HCT116 (cell line): Measurements from ENCODE around the gene GLI3. TPM values are rescaled to one million over a fixed set of nuclear protein-coding genes. Genes with fewer than 3 reads are reported as not detected.

Source experiments
- ATAC-seq: fragments of 200-7000 bp; cut with Tn5 transposase; 2 replicates; pipeline ENCODE4 v1.9.1; 2020; ENCODE audit warnings: mild to moderate bottlenecking, moderate library complexity
- BruUV-seq: library from RNA; stranded (reverse); fragments of 400-500 nt; replicated peaks from 2 replicates; lab custom pipeline; 2021; lab: Mats Ljungman, UMichigan
- CTCF ChIA-PET: fragments of 300-600 bp; sonication (Branson Sonifier 250); formaldehyde crosslinking; loops from one replicate; lab custom pipeline; 2021; ENCODE audit warnings: antibody characterized with exemption; lab: Charles Lee
- POLR2A ChIA-PET: fragments of 300-600, 350-600 bp; sonication (Branson Sonifier 250); formaldehyde crosslinking; loops from one replicate; lab custom pipeline; 2021; ENCODE audit warnings: antibody characterized with exemption; lab: Charles Lee
- RAD21 ChIA-PET, 2 experiments: fragments of 300-600 bp; sonication (Branson Sonifier 250); formaldehyde crosslinking; loops; one replicate each; lab custom pipeline; 2023; ENCODE audit warnings: low total read pairs in 2 of 2; ENCODE audit not compliant: uncharacterized antibody in 2 of 2, unreplicated experiment in 2 of 2, low non-redundant PET in 1 of 2; lab: Charles Lee
- DNase-seq: peaks from one replicate; pipeline ENCODE4 v3.0.0-alpha.2; 2010; ENCODE audit warnings: low read depth, low spot score
- H2AFZ ChIP-seq: fragments of 200-600 bp; shearing (Covaris generic), sonication (generic); 2 replicates; pipeline ENCODE4 v1.6.1; 2017; ENCODE audit warnings: low read depth, mixed run types, mixed read lengths, antibody characterized with exemption, low read length; ENCODE audit not compliant: poor library complexity, severe bottlenecking
- H3K27ac ChIP-seq: 2 replicates; pipeline ENCODE4 v1.5.1; 2012; ENCODE audit warnings: low read depth, low read length
- H3K27me3 ChIP-seq: fragments of 200-600 bp; sonication (generic); 2 replicates; pipeline ENCODE4 v1.6.1; 2016; ENCODE audit warnings: mixed run types, low read length, mixed read lengths; ENCODE audit not compliant: insufficient read depth
- H3K36me3 ChIP-seq, 2 experiments: fragments of 200-500 bp in 1 of 2; fragments of 200-600 bp in 1 of 2; sonication (Bioruptor generic) in 1 of 2; sonication (generic) in 1 of 2; 2 replicates each; pipeline versions ENCODE4 v1.5.1 to v1.6.1; 2014 to 2016; ENCODE audit warnings: low read length in 2 of 2, inconsistent platforms in 1 of 2, mixed read lengths in 1 of 2, mixed run types in 1 of 2; ENCODE audit not compliant: insufficient read depth in 2 of 2, control insufficient read depth in 1 of 2
- H3K4me1 ChIP-seq, 2 experiments: fragments of 200-600 bp in 1 of 2; sonication (generic) in 1 of 2; 2 replicates each; pipeline versions ENCODE4 v1.5.1 to v1.6.1; 2012 to 2017; ENCODE audit warnings: low read length in 2 of 2, inconsistent platforms in 1 of 2, mild to moderate bottlenecking in 1 of 2, mixed read lengths in 1 of 2, mixed run types in 1 of 2, moderate library complexity in 1 of 2; ENCODE audit not compliant: insufficient read depth in 2 of 2, control insufficient read depth in 1 of 2
- H3K4me2 ChIP-seq: fragments of 200-600 bp; sonication (generic); 2 replicates; pipeline ENCODE4 v1.6.1; 2017; ENCODE audit warnings: mixed run types, low read length, mixed read lengths
- H3K4me3 ChIP-seq, 2 experiments: fragments of 200-600 bp in 1 of 2; sonication (generic) in 1 of 2; replicated peaks in 1 of 2; 2 replicates each; pipeline ENCODE4 v1.5.1; 2011 to 2016; ENCODE audit warnings: low read length in 2 of 2, control low read depth in 1 of 2, low read depth in 1 of 2, mild to moderate bottlenecking in 1 of 2, mixed read lengths in 1 of 2, mixed run types in 1 of 2
- H3K79me2 ChIP-seq: fragments of 200-600 bp; sonication (generic); 2 replicates; pipeline ENCODE4 v1.6.1; 2017; ENCODE audit warnings: mild to moderate bottlenecking, mixed run types, low read length, moderate library complexity, mixed read lengths; ENCODE audit not compliant: insufficient read depth
- H3K9ac ChIP-seq: fragments of 200-600 bp; sonication (generic); 2 replicates; pipeline ENCODE4 v1.6.1; 2016; ENCODE audit warnings: low read length, mixed read lengths
- H3K9me2 ChIP-seq: fragments of 200-600 bp; sonication (generic), shearing (Covaris generic); 2 replicates; pipeline ENCODE4 v1.6.1; 2017; ENCODE audit warnings: mixed run types, mild to moderate bottlenecking, moderate library complexity; ENCODE audit not compliant: insufficient read depth
- H3K9me3 ChIP-seq, 2 experiments: fragments of 200-500 bp in 1 of 2; fragments of 200-600 bp in 1 of 2; sonication (Bioruptor generic) in 1 of 2; sonication (generic) in 1 of 2; 2 replicates each; pipeline ENCODE4 v1.6.1; 2014 to 2017; ENCODE audit warnings: low read length in 2 of 2, mixed read lengths in 2 of 2, inconsistent platforms in 1 of 2, low read depth in 1 of 2, mild to moderate bottlenecking in 1 of 2, mixed run types in 1 of 2, moderate library complexity in 1 of 2; ENCODE audit not compliant: control insufficient read depth in 1 of 2, insufficient read depth in 1 of 2
- H4K20me1 ChIP-seq: fragments of 200-600 bp; sonication (generic), shearing (Covaris generic); 2 replicates; pipeline ENCODE4 v1.6.1; 2017; ENCODE audit warnings: mixed run types, mild to moderate bottlenecking, moderate library complexity; ENCODE audit not compliant: insufficient read depth
- CEBPB ChIP-seq: IDR thresholded peaks from 2 replicates; pipeline ENCODE4 v1.6.1; 2012; ENCODE audit warnings: low read depth
- EGR1 ChIP-seq: IDR thresholded peaks from 2 replicates; pipeline ENCODE4 v1.6.1; 2012; ENCODE audit warnings: low read depth
- ELF1 ChIP-seq: IDR thresholded peaks from 2 replicates; pipeline ENCODE4 v1.6.1; 2012; ENCODE audit warnings: low read depth, borderline replicate concordance
- EZH2 ChIP-seq: fragments of 200-600 bp; sonication (generic); IDR thresholded peaks from 2 replicates; pipeline ENCODE4 v1.6.1; 2017; ENCODE audit warnings: antibody characterized with exemption, mixed run types
- EZH2phosphoT487 ChIP-seq: fragments of 200-600 bp; IDR thresholded peaks from 2 replicates; pipeline ENCODE4 v1.6.1; 2018; ENCODE audit warnings: antibody characterized with exemption, borderline replicate concordance
- FOSL1 ChIP-seq: IDR thresholded peaks from 2 replicates; pipeline ENCODE4 v1.6.1; 2012; ENCODE audit warnings: low read depth
- JUND ChIP-seq: IDR thresholded peaks from 2 replicates; pipeline ENCODE4 v1.6.1; 2012
- POLR2A ChIP-seq: IDR thresholded peaks from 2 replicates; pipeline ENCODE4 v1.7.0; 2011; ENCODE audit warnings: borderline replicate concordance; ENCODE audit not compliant: insufficient read depth, insufficient read length; ENCODE audit errors: extremely low read depth
- POLR2AphosphoS5 ChIP-seq: IDR thresholded peaks from 2 replicates; pipeline ENCODE4 v1.6.1; 2011; ENCODE audit warnings: mild to moderate bottlenecking, low read depth, low read length, moderate library complexity
- RAD21 ChIP-seq: IDR thresholded peaks from 2 replicates; pipeline ENCODE4 v1.6.1; 2012; ENCODE audit warnings: low read depth, mild to moderate bottlenecking
- SP1 ChIP-seq: IDR thresholded peaks from 2 replicates; pipeline ENCODE4 v1.6.1; 2012; ENCODE audit warnings: low read depth
- YY1 ChIP-seq: IDR thresholded peaks from 2 replicates; pipeline ENCODE4 v1.6.1; 2011; ENCODE audit warnings: low read length, low read depth, moderate library complexity, mild to moderate bottlenecking; ENCODE audit not compliant: insufficient replicate concordance; ENCODE audit errors: extremely low read depth
- ZFX ChIP-seq: fragments of 450-650 bp; IDR thresholded peaks from 2 replicates; pipeline ENCODE4 v1.6.1; 2017
- intact Hi-C: fragments of 100-400 bp; cut with micrococcal nuclease; formaldehyde crosslinking; loops from 2 replicates; pipeline ENCODE4 v1.10.0; 2022
- total RNA-seq: library from RNA; stranded (reverse); gene quantifications from one replicate; pipeline ENCODE4 v1.2.1, GENCODE V29; 2021; ENCODE audit not compliant: unreplicated experiment
- TF ChIP-seq, protein P1 (sequence below): IDR thresholded peaks from 2 replicates; pipeline ENCODE4 v1.6.1; 2012; ENCODE audit warnings: low read depth
- TF ChIP-seq, protein P2 (sequence below): IDR thresholded peaks from 2 replicates; pipeline ENCODE4 v1.6.1; 2012

The GLI3 gene
- total RNA-seq, 1 experiment from 2014 or later, result 0.07 TPM

DNA sequence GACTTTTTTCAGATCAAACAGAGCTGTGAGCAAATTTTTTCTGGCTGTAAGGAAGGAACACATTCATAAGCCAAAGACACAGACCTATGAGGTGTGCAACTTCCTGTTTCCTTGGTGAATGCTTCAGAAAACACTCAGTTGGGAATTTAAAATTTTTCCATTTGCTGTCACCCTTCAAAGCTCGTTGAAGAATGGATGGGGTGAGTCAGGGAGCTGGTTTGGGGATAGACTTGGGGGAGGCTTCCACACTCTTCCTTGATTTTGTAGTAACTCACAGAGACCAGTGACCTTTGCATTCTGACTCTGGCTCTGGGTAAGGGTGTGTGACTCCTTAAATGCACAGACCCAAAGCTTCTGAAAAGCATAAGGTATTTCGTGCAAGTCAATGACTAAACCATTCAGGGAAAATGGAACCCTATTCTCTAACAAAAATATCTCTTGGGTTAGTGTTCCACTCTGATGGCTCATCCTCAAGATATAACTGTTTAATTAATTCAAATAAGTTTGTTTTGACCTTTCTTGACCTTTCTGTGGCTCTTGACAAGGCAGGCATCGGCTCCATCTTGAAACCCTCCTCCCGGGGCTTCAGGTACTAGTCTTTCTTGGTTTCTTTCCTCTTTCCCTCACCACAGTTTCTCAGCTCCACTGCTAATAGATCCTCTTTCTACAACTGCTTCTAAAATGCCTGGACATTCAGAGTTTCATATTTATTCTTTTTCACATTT, 306.3 kb downstream of the GLI3 start:
- Histone ChIP-seq H3K4me3 (no peak overlapping the region), H3K27me3 (no peaks in the 10 kb centered on the region), H3K27ac (no peak overlapping the region), H3K4me2 (no peak overlapping the region), H3K36me3 (no peaks in the 10 kb centered on the region), H4K20me1 (no peaks in the 10 kb centered on the region), H3K9ac (no peak overlapping the region), H3K4me1 (no peaks in the 10 kb centered on the region), H3K79me2 (no peaks in the 10 kb centered on the region), H3K9me3 (no peaks in the 10 kb centered on the region), H3K9me2 (no peaks in the 10 kb centered on the region), H2AFZ (no peak overlapping the region)
- no peak for DNase-seq
- intact Hi-C loops, result no loop called here
- RAD21 ChIA-PET, result no interaction called here
- BruUV-seq, result no TSS peak
- CTCF ChIA-PET, result interaction anchor here (1.0 to 1.9 kb wide), 2 partner anchors 10 to 12 kb away, joined by 3 to 8 read pairs; no protein-coding TSS in a partner anchor
- ATAC-seq, result no peak
- TF ChIP-seq FOSL1, result no peak
- TF ChIP-seq CEBPB, result no peak
- TF ChIP-seq POLR2A, result no peak
- no peak for TF ChIP-seq ELF1
- TF ChIP-seq, protein P1, sequence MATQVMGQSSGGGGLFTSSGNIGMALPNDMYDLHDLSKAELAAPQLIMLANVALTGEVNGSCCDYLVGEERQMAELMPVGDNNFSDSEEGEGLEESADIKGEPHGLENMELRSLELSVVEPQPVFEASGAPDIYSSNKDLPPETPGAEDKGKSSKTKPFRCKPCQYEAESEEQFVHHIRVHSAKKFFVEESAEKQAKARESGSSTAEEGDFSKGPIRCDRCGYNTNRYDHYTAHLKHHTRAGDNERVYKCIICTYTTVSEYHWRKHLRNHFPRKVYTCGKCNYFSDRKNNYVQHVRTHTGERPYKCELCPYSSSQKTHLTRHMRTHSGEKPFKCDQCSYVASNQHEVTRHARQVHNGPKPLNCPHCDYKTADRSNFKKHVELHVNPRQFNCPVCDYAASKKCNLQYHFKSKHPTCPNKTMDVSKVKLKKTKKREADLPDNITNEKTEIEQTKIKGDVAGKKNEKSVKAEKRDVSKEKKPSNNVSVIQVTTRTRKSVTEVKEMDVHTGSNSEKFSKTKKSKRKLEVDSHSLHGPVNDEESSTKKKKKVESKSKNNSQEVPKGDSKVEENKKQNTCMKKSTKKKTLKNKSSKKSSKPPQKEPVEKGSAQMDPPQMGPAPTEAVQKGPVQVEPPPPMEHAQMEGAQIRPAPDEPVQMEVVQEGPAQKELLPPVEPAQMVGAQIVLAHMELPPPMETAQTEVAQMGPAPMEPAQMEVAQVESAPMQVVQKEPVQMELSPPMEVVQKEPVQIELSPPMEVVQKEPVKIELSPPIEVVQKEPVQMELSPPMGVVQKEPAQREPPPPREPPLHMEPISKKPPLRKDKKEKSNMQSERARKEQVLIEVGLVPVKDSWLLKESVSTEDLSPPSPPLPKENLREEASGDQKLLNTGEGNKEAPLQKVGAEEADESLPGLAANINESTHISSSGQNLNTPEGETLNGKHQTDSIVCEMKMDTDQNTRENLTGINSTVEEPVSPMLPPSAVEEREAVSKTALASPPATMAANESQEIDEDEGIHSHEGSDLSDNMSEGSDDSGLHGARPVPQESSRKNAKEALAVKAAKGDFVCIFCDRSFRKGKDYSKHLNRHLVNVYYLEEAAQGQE, result no peak
- no peak for TF ChIP-seq SP1
- TF ChIP-seq EZH2, result no peak
- no peak for TF ChIP-seq EGR1
- TF ChIP-seq RAD21, result no peak
- no peak for TF ChIP-seq YY1
- no peak for TF ChIP-seq JUND
- TF ChIP-seq EZH2phosphoT487, result no peak
- no peak for TF ChIP-seq ZFX
- TF ChIP-seq, protein P2, sequence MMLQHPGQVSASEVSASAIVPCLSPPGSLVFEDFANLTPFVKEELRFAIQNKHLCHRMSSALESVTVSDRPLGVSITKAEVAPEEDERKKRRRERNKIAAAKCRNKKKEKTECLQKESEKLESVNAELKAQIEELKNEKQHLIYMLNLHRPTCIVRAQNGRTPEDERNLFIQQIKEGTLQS, result no peak
- no peak for TF ChIP-seq POLR2AphosphoS5
- POLR2A ChIA-PET, result no interaction called here
